ENCODE results near the gene ANXA4.
"Not testable (repeated sequence)": the region's sequence is repeated elsewhere in the genome, so short reads cannot be mapped to it uniquely, and the experiment has no call there.

ANXA4 gene

GRCh38 chr2:69804416-69804815 is 62.5 kb downstream of the ANXA4 start:
- no peak for DNase-seq (ENCODE audit: low read depth, low spot score)

- DNase-seq (ENCODE audit: low read depth, low spot score) = no peak
These were observed 64.0 kb downstream of the ANXA4 start for GRCh38 chr2:69805887-69806286.

- no peak for DNase-seq (ENCODE audit: low read depth, low spot score)
These were observed 66.0 kb downstream of the ANXA4 start for GRCh38 chr2:69807821-69808540.

GRCh38 chr2:69810550-69810949 is 68.6 kb downstream of the ANXA4 start:
- no peak for DNase-seq (ENCODE audit: low read depth, low spot score)

GRCh38 chr2:69811018-69811417 is 69.1 kb downstream of the ANXA4 start:
- DNase-seq (ENCODE audit: low read depth, low spot score) = no peak

GRCh38 chr2:69811591-69811990 is 69.7 kb downstream of the ANXA4 start:
- DNase-seq (ENCODE audit: low read depth, low spot score) = no peak

- DNase-seq (ENCODE audit: low read depth, low spot score) = no peak
These were observed 73.8 kb downstream of the ANXA4 start for GRCh38 chr2:69815717-69816116.

GRCh38 chr2:69816923-69817542 is 75.1 kb downstream of the ANXA4 start:
- DNase-seq (ENCODE audit: low read depth, low spot score) = peak; percentile 79

GRCh38 chr2:69817729-69818501 is 76.0 kb downstream of the ANXA4 start:
- DNase-seq (ENCODE audit: low read depth, low spot score) = no peak

GRCh38 chr2:69827796-69828540 is 86.0 kb downstream of the ANXA4 start:
- no peak for DNase-seq (ENCODE audit: low read depth, low spot score)

GRCh38 chr2:69828938-69829255 is 87.0 kb downstream of the ANXA4 start:
- DNase-seq (ENCODE audit: low read depth, low spot score) = no peak

- DNase-seq (ENCODE audit: low read depth, low spot score) = peak; percentile 98
These were observed 87.5 kb downstream of the ANXA4 start, which contains the start of gene GMCL1 for GRCh38 chr2:69829256-69830044. Gene GMCL1, plus strand, starts transcription at chr2:69829660. Its CDS starts 233 bp downstream, at chr2:69829893.

GRCh38 chr2:69830045-69830905 is 88.3 kb downstream of the ANXA4 start:
- DNase-seq (ENCODE audit: low read depth, low spot score) = peak; percentile 57

- not testable (repeated sequence) for DNase-seq (ENCODE audit: low read depth, low spot score)
These were observed 88.9 kb downstream of the ANXA4 start for GRCh38 chr2:69830906-69831241.

- DNase-seq (ENCODE audit: low read depth, low spot score) = no peak
These were observed 89.5 kb downstream of the ANXA4 start for GRCh38 chr2:69831354-69831905.

GRCh38 chr2:69833752-69834151 is 91.8 kb downstream of the ANXA4 start:
- no peak for DNase-seq (ENCODE audit: low read depth, low spot score)

- DNase-seq (ENCODE audit: low read depth, low spot score) = no peak
These were observed 93.7 kb downstream of the ANXA4 start for GRCh38 chr2:69835666-69836065.

GRCh38 chr2:69836316-69836715 is 94.4 kb downstream of the ANXA4 start:
- no peak for DNase-seq (ENCODE audit: low read depth, low spot score)

- DNase-seq (ENCODE audit: low read depth, low spot score) = no peak
These were observed 95.6 kb downstream of the ANXA4 start for GRCh38 chr2:69837533-69837932.

- no peak for DNase-seq (ENCODE audit: low read depth, low spot score)
These were observed 102.1 kb downstream of the ANXA4 start for GRCh38 chr2:69843993-69844392.
